HG03045 (cell line): ENCODE measurements around the gene CDCA4.
"Not testable (repeated sequence)": the region's sequence is repeated elsewhere in the genome, so short reads cannot be mapped to it uniquely, and the experiment has no call there.

Source experiments
- ATAC-seq: cut with Tn5 transposase; IDR thresholded peaks from one replicate; pipeline ENCODE4 v1.9.1; 2021; ENCODE audit warnings: mild to moderate bottlenecking, moderate library complexity; ENCODE audit not compliant: unreplicated experiment

CDCA4 gene

DNA sequence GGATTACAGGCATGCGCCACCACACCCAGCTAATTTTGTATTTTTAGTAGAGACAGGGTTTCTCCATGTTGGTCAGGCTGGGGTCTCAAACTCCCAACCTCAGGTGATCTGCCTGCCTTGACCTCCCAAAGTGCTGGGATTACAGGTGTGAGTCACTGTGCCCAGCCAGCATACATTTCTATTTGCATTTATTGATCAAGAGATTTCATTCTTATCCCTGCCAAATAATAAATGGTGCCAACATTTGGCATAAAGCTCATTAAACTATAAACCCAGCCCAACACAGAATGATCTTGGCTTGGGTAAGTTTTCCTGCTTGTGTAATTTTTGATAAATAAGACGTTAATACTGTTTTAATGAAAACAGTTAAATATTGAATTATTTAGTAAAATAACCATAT lies 14.7 kb upstream of the CDCA4 start:
- not testable (repeated sequence) for ATAC-seq

DNA sequence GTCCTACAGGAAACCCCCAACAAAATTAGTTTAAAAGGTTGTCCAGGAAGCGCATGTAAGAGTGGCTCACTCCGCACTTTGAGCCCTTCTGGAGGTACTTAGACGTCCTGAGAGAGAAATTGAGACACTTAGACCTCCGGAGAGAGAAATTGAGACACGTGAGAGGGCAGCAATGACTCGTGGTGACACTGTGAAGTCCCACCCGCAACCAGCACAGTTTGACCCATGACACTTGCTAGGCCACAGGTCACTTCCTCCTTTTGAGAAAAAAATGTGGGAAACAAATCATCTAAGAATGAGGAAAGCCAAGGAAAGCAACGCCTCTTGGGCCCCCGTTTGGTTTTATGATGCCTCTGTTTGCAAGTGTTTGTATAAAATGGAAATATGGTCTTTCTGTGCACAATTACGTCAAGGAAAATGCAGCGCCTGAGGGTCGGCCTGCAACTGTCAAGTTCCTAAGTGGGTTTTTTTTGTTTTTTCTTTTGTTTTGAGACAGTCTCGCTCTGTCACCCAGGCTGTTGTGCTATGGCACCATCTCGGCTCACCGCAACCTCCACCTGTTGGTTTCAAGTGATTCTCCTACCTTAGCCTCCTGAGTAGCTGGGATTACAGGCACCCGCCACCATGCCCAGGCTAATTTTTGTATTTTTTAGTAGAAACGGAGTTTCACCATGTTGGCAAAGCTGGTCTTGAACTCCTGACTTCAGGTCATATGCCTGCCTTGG lies 13.6 kb upstream of the CDCA4 start:
- ATAC-seq, result no peak

DNA sequence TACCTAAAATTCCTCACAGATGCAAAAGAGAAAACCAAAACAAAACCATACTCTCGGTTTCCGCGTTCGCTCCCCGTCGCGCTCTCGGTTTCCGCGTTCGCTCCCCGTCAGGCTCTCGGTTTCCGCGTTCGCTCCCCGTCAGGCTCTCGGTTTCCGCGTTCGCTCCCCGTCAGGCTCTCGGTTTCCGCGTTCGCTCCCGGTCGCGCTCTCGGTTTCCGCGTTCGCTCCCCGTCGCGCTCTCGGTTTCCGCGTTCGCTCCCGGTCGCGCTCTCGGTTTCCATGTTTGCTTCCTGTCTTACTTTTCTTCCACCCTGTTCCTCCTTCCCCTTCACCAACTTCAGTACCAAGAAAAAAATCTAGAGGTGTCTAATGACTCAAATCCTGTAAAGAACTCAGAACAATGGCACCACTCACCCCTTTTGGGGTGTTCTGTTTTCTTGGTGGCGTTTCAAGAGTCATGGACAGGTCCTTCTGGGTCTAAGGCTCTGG lies 12.6 kb upstream of the CDCA4 start:
- not testable (repeated sequence) for ATAC-seq

DNA sequence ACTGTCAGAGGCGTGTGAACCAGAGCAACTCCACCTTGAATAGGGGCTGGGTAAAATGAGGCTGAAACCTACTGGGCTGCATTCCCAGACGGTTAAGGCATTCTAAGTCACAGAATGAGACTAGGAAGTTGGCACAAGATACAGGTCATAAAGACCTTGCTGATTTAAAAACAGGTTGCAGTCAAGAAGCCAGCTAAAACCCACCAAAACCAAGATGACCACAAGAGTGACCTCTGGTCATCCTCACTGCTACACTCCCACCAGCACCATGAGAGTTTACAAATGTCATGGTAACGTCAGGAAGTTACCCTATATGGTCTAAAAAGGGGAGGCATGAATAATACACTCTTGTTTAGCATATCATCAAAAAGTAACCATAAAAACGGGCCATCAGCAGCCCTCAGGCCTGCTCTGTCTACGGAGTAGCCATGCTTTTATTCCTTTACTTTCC lies 11.6 kb upstream of the CDCA4 start:
- not testable (repeated sequence) for ATAC-seq

DNA sequence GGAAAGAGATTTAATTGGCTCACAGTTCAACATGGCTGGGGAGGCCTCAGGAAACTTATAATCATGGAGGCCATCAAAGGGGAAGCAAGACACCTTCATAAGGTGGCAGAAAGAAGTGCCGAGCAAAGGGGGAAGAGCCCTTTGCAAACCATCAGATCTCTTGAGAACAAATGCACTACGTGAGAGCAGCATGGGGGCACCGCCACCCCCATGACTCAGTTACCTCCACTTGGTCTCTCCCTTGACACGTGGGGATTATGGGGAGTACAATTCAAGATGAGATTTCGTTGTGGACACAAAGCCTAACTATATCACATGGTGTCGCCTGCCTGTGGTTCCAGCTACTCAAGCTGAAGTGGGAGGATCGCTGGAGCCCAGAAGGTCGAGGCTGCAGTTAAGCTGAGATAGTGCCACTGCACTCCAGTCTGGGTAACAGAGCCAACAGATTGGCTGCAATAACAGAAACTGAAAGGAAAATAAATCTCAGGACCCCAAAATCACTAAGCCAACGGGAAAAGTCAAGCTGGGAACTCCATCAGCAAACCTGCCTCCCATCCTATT lies 10.0 kb upstream of the CDCA4 start:
- no peak for ATAC-seq

DNA sequence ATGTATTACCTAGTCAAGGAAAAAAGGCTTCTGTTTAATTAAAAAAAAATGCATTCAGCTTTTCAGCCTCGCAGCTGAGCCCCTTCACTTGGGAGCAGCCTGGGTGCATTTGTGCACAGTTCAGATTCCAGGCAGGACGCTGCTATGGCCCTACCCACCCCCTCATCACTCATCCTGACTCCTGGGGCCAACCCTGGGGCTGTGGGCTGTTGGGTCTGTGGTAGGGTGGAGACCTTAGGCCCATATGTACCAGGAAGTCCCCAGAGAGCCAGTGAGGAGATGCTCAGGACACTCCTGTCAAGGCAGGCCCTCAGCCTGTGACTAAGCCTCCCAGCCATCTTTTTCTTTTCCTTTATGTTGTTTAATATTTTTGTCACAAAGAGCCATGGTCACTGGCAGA lies 9.3 kb upstream of the CDCA4 start:
- ATAC-seq, result no peak

DNA sequence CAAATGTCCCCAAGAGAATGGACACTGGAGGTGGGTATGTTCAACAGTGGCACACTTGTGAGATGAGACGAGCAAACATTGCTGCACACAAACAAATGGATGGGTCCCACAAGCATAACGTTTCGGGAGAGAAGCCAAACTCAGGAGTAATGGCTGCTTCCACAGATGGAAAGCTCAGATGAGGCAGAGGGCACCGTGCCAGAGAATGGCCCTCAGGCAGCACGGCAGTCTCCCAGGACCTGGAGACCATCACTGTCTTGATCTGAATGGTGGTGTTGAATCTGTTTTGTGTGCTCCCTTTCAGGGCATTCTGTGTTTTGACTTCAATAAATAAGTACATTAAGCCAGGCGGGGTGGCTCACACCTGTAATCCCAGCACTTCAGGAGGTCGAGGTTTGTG lies 8.5 kb upstream of the CDCA4 start:
- ATAC-seq, result no peak

DNA sequence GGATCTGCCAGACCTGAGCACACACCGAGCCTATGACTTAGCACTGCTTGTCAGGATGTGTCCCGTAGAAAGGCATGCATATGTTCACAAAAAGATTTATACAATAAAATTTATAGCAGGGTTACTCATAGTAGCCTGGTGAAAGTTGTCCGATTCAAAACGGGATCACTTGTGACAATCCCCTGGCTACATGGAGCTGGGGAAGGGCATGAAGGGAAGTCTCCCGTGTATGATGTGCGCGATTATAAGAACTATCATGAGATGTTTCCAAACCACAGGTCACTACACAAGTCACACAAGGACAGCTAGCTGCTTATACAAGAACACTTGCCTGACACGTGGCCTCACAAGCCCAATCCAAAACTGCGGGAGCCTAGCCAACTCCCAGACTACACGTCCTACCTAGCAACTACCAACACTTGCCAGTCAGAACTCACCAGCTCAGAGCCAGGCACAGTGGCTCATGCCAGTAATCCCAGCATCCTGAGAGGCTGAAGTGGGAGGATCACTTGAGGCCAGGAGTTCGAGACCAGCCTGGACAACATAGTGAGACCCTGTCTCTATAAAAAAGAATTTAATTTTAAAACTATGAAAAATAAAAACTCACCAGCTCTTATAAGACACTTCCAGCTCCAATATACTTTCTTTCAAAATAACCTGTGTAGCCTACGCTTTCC lies 7.5 kb upstream of the CDCA4 start:
- no peak for ATAC-seq

DNA sequence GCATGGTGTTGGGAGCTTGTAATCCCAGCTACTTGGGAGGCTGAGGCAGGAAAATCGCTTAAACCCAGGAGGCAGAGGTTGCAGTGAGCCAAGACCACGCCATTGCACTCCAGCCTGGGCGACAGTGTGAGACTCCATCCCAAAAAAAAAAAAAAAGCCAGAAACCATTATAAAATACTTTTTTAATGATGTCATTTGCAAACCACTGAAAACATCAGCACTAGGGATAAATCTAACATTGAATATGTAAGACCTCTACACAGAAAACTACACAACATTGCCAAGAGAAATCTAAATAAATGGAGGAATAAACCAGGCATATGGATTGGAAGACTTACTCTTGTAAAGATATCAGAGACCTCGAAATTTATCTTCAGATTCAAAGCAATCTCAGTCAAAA lies 6.8 kb upstream of the CDCA4 start:
- ATAC-seq, result not testable (repeated sequence)

DNA sequence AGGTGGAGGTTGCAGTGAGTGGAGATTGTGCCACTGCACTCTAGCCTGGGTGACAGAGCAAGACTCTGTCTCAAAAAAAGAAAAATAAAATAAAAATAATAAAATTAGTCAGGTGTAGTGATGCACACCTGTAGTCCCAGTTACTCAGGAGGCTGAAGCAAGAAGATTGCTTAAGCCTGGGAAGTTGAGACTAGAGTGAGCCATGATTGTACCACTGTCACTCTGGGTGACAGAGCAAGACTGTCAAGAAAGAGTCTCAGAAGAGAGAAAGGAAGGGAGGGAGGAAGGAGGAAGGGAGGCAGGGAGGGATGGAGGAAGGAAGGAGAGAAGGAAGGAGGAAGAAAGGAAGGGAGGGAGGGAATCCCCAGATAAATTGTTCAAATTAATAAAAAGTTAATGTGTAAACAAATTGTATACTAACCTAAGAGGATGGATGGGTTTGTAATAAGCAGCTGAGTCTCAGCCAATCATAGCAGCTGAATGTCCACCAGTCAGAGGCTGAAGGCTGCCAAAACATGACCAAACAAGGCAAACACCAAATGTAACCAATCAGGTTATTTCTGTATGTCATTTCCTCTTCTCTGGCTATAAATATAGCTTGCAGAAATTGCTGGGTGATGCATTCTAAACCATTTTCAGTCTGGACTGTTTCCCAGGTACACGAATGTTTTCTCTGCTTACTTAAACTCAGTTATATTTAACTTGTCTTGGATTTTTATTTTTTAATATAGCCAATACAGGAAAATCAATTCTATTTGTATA lies 6.1 kb upstream of the CDCA4 start:
- no peak for ATAC-seq

DNA sequence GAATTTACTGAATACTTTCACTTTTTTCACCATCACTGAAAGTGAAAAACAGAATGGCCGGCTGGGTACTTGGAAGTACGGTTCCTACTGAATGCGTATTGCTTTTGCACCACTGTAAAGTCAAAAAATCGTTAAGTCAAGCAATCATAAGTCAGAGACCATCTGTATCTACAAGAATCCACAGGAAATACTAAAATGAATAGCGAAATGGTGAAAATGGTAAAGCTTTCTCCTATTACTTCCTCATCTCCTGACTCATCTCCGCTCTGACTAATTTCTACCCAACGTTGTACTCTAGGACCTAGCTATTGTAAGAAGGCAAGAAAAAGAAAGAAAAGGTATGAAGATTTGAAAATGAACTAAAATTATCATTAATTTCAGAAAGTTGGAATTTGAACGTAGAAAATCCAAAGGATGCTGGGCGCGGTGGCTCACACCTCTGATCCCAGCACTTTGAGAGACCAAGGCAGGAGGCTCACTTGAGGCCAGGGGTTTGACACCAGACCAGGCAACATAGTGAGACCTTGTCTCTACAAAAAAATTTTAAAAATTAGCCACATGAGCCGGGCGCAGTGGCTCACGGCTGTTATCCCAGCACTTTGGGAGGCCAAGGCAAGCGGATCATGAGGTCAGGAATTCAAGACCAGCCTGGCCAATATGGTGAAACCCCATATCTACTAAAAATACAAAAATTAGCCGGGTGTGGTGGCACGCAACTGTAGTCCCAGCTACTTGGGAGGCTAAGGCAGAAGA lies 5.3 kb upstream of the CDCA4 start:
- ATAC-seq, result no peak

DNA sequence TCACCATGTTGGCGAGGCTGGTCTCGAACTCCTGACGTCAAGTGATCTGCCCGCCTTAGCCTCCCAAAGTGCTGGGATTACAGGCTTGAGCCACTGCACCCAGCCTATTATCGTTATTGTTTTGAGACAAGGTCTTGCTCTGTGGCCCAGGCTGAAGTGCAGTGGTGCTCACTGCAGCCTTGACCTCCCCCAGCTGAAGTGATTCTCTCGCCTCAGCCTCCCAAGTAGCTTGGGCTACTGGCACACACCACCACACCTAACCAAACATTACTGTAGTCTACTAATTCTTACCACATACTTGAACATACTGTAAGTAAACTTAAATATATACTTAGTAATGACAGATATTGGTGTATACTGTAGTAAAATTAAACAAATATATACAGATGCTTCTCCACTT lies 4.5 kb upstream of the CDCA4 start:
- no peak for ATAC-seq

DNA sequence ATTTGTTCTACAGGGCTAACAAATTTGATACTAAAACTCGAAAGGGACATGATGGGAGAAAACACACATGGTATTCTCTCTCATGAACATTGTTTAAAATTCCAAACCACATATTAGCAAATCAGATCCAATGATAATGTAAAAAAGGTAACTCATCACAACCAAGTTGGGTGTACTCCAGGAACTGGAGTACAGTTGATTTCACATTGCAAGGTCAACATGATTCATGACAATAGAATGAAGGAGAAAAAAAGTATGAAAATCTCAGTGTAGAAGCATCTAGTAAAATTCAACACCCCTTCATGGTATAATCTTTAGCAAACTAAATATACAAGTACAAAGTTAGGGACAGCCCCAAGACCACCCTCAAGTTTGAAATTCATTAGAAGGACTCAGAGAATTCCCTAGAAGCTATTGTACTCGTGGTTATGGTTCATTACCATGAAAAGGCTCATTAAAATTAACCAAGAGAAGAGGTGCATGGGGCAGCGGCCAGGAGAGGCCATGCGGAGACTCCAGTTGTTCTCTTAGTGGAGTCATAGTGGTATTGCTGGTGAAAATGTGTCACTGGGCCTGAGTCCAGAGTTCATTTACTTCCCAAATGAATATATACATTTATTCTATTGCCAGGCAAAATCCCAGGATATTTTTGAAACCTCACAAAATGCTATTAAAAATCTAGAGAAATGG lies 3.1 kb upstream of the CDCA4 start:
- no peak for ATAC-seq

DNA sequence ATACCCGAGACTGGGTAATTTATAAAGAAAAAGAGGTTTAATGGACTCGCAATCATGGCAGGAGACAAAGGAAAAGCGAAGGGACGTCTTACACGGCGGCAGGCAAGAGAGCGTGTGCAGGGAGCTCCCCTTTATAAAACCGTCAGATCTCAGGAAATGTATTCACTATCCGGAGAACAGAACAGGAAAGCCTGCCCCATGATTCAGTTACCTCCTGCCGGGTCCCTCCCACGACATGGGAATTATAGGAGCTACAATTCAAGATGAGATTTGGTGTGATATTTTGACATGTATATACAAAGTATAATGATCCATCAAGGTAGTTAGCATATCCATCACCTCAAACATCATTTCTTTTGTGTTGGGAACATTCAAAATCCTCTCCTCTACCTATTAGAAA lies 2.3 kb upstream of the CDCA4 start:
- no peak for ATAC-seq

DNA sequence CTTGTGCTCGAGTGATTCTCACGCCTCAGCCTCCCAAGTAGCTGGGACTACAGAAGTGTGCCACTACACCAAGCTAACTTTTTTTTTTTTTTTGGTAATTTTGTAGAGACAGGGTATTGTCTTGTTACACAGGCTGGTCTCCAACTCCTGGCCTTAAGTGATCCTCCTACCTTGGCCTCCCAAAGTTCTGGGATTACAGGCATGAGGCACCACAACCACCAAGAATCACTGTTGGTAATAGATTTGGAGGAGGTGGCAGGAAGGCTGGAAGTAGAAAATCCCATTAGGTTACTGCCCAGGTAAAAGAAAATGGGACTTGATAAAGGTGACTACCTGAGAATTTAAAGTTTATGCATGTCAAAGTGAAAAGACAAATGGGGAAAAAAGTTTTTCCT lies 1.4 kb upstream of the CDCA4 start:
- no peak for ATAC-seq

DNA sequence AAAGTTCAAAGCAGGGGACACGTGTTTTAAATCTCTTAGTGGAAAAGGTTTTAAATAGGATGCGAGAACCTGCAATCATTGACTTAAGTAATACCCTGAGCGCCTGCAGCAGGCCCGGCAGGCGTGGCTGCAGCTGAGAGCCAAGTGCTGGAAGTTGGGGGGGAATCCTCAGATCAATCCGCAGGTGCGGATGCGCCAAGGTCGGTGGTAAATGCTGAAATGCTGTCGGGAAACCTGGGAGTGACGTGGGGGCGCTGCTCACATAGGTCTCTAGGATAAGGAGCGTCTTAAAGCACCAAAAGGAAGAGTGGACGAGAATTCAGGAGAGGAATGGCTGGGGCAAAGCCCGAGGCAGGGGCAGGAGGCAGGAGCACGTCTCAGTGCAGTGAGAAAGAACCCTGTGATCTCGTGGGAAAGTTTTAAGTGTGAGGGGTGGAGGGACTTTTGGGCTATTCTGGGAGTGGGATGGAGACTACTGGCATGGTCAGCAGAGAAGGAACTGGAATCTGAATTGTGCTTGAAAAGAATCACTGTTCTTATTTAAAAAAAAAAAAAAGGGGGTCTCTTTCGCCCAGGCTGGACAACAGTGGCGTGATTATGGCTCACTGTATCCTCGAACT lies 883 bp upstream of the CDCA4 start:
- no peak for ATAC-seq

DNA sequence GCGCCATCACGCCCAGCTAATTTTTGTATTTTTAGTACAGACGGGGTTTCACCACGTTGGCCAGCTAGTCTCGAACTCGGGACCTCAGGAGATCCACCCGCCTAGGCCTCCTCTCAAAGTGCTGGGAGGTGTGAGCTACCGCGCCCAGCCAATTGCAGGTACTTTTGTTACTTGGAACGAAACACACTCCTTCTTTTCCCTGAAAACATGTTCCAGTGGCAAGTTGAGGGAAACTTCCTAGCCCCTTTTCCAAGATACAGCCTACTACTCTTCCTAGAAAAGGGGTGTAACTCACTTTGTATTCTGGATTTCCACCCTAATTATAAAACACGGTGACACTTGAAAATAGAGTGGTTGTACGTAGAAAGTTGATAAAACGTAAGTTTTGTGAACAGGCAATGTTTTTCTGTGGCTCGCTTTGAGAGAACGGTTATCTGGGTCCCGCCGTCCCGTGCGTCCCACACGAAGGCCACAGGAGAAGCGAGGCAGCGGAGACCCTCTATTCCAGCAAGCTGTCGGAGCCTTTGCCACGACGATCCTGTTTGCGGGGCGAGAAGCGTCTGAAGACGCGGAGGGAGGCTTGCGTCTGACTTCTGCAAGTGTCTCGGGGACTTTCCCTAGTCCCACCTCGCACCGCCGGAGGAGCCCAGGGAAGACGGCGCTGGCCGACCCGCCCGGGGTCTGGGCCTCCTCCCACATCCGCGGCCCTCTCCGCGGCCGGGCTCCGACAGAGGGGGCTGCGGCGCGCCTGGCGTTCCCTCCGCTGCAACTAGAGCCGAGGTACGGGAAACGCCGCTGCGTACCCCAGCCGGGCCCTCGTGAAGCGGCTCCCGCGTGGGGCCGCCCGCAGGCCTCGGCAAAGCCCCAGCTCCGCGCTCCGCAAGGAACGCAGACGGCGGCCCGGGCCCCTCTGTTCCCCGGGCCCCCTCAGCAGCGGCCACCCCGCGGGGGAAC lies 745 bp downstream of the CDCA4 start:
- ATAC-seq, result peak; percentile 33

DNA sequence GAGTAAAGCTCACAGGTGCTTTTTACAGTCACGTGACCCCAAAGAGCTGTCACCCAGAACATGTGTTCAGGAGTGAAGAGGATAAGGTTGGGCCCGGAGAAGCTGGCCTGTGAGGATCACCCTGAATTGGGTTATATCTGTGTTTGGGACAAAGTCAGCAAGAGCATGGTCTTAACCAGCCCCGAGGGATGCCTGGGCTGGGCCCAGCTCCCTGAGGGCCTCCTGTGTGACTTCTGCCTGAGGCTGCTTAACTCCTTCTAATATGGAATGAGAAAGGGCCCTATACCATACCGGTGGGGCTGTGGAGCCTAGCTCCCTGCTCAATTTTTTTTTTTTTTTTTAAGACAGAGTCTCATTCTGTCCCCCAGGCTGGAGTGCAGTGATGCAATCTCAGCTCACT lies 2.5 kb downstream of the CDCA4 start:
- no peak for ATAC-seq

DNA sequence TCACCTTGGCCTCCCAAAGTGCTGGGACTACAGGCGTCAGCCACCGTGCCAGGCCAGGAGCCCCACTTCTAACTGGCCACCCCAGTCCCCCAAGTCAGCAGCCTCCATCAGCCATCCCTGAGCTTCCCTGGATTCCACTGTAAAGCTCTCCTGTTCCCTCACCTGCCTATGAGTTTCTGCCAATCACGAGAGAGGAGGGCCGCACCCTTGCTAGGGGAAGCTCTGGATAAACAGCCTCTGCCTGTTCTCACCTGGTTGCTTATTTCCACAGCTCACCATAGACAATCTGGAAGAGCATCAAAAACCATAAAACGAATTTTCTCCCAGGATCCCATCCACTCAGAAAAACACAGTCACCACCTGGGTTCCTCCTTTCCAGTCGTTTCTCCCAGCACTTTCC lies 5.0 kb downstream of the CDCA4 start:
- no peak for ATAC-seq
